SJSA1 (cell line): ENCODE data around the gene SLC25A18. TPM values are rescaled to one million over a fixed set of nuclear protein-coding genes. Genes with fewer than 3 reads are reported as not detected.
"Not testable (repeated sequence)": the region's sequence is repeated elsewhere in the genome, so short reads cannot be mapped to it uniquely, and the experiment has no call there.

Experiments
- DNase-seq, 2 experiments: peaks; one replicate each; pipeline ENCODE4 v3.0.0-alpha.2; 2015 to 2020; ENCODE audit warnings: low spot score in 2 of 2, low read depth in 1 of 2
- H3K27ac ChIP-seq: fragments of 250-450 bp; sonication (Bioruptor Pico); 2 replicates; pipeline ENCODE4 v1.5.1; 2020; ENCODE audit warnings: mild to moderate bottlenecking, moderate library complexity
- H3K27me3 ChIP-seq: fragments of 250-450 bp; sonication (Bioruptor Pico); replicated peaks from 2 replicates; pipeline ENCODE4 v1.5.1; 2020; ENCODE audit warnings: mild to moderate bottlenecking, moderate library complexity
- H3K36me3 ChIP-seq: fragments of 250-450 bp; sonication (Bioruptor Pico); 2 replicates; pipeline ENCODE4 v1.5.1; 2020; ENCODE audit warnings: mild to moderate bottlenecking
- H3K4me1 ChIP-seq: fragments of 250-450 bp; sonication (Bioruptor Pico); replicated peaks from 2 replicates; pipeline ENCODE4 v1.6.1; 2021; ENCODE audit warnings: mild to moderate bottlenecking
- H3K4me3 ChIP-seq: fragments of 250-450 bp; sonication (Bioruptor Pico); 2 replicates; pipeline ENCODE4 v1.5.1; 2020; ENCODE audit warnings: mild to moderate bottlenecking
- H3K9me3 ChIP-seq: fragments of 250-450 bp; sonication (Bioruptor Pico); replicated peaks from 2 replicates; pipeline ENCODE4 v1.5.1; 2020; ENCODE audit warnings: mild to moderate bottlenecking
- total RNA-seq: library from RNA; depleted of rRNA; stranded (reverse); fragments of >200 nt; shearing (Covaris generic); gene quantifications from 2 replicates; pipeline ENCODE4 v1.2.3, GENCODE V29; 2014

SLC25A18 gene
- total RNA-seq, 1 experiment from 2014 or later = not detected

GRCh38 chr22:17549183-17549582, 14.1 kb upstream of the SLC25A18 start:
- no peaks in the 10 kb centered on the region; the same call in 1 of the 2 replicates for H3K9me3 ChIP-seq
- H3K36me3 ChIP-seq = no peaks in the 10 kb centered on the region
- no peak overlapping the region for H3K4me3 ChIP-seq
- H3K4me1 ChIP-seq = no peaks in the 10 kb centered on the region
- DNase-seq = no peak
- no peak overlapping the region for H3K27ac ChIP-seq
- peaks cover 6% of the 10 kb centered on the region; the same call in 1 of the 2 replicates for H3K27me3 ChIP-seq

DNA sequence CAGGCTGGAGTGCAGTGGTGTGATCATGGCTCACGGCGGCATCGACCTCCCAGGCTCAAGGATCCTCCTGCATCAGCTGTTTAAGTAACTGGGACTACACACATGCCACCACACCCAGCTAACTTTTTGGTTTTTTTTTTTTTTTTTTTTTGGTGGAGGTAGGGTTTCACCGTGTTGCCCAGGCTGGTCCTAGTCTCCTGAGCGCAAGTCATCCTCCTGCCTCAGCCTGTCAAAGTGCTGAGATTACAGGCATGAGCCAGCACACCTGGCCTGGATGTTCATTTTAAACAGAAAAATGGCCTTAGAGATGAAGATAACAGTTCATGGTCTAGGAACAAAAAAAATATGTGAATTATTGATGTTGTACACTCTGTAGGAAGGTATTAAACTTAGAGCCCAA, 13.6 kb upstream of the SLC25A18 start:
- Histone ChIP-seq H3K36me3 (no peaks in the 10 kb centered on the region), H3K9me3 (no peaks in the 10 kb centered on the region; the same call in 1 of the 2 replicates), H3K4me1 (no peaks in the 10 kb centered on the region), H3K27me3 (peaks cover 11% of the 10 kb centered on the region; the same call in 1 of the 2 replicates), H3K4me3 (no peak overlapping the region), H3K27ac (no peak overlapping the region)
- no peak for DNase-seq

DNA sequence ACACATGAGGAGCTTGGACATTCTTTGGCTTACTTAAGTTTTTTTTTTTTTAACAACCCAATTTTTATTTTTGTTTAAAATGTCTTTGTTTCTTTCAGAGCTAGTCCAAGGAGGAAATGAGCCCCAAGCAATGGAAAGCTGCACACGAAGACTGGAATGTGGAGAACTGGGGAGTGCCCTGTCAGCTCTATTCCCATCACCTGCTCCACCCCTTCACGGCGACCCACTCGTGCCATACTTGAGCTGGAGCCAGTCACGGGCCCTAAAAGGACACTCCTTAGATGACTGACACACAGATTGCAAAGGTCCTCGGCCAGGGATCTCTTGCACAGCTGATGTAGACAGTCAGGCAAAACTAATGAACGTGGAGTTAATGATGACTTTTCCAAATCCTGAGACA, 10.6 kb upstream of the SLC25A18 start:
- no peak overlapping the region for H3K4me3 ChIP-seq
- no peak overlapping the region for H3K27ac ChIP-seq
- no peak for DNase-seq
- no peaks in the 10 kb centered on the region for H3K36me3 ChIP-seq
- no peaks in the 10 kb centered on the region; the same call in 1 of the 2 replicates for H3K9me3 ChIP-seq
- peaks cover 11% of the 10 kb centered on the region; the same call in 1 of the 2 replicates for H3K27me3 ChIP-seq
- no peaks in the 10 kb centered on the region for H3K4me1 ChIP-seq

DNA sequence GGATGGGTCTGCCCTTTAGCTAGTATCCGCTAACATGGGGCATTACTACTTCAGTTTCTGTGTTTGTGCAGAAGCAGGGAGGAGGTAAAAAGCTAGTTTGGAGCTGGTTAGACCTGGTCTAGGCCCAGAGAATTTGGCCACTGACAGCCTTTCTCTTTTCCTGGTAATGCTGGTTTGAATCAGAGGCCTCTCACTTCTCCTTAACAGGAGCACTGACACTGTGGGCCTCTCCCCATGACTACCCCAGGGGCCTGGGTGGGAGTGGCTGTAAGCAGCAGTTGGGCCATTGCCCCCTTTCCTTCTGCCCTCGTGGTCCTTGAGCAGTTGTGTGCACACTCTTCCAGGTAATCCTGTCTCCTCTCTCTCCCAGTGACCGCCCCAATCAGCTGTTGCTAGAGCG, 8.5 kb upstream of the SLC25A18 start:
- no peaks in the 10 kb centered on the region; the same call in 1 of the 2 replicates for H3K9me3 ChIP-seq
- peaks cover 25% of the 10 kb centered on the region for H3K27me3 ChIP-seq
- H3K4me3 ChIP-seq = no peak overlapping the region
- no peaks in the 10 kb centered on the region for H3K4me1 ChIP-seq
- DNase-seq = no peak
- no peak overlapping the region for H3K27ac ChIP-seq
- no peaks in the 10 kb centered on the region for H3K36me3 ChIP-seq

DNA sequence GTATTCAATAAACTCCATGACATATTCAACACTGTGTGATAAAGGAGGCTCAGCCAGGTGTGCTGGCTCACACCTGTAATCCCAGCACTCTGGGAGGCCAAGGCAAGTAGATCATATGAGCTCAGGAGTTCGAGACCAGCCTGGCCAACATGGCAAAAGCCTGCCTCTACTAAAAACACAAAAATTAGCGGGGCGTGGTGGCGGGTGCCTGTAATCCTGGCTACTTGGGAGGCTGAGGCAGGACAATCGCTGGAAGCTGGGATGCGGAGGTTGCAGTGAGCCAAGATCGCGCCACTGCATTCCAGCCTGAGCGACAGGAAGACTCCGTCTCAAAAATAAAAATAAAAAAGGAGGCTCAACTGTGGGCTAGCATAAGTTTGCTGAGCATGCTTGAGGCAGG, 4.1 kb upstream of the SLC25A18 start:
- DNase-seq = no peak
- H3K36me3 ChIP-seq = no peaks in the 10 kb centered on the region
- H3K27me3 ChIP-seq = peaks cover 19% of the 10 kb centered on the region; the same call in 1 of the 2 replicates
- no peaks in the 10 kb centered on the region for H3K4me1 ChIP-seq
- H3K9me3 ChIP-seq = no peaks in the 10 kb centered on the region
- H3K27ac ChIP-seq = no peak overlapping the region
- H3K4me3 ChIP-seq = no peak overlapping the region

- Histone ChIP-seq H3K9me3 (no peaks in the 10 kb centered on the region), H3K4me3 (no peak overlapping the region), H3K4me1 (no peaks in the 10 kb centered on the region), H3K27me3 (peaks cover 9% of the 10 kb centered on the region; the same call in 1 of the 2 replicates), H3K27ac (no peak overlapping the region), H3K36me3 (no peaks in the 10 kb centered on the region)
- no peak for DNase-seq
Measured at GRCh38 chr22:17563936-17564391, 666 bp downstream of the SLC25A18 start.

DNA sequence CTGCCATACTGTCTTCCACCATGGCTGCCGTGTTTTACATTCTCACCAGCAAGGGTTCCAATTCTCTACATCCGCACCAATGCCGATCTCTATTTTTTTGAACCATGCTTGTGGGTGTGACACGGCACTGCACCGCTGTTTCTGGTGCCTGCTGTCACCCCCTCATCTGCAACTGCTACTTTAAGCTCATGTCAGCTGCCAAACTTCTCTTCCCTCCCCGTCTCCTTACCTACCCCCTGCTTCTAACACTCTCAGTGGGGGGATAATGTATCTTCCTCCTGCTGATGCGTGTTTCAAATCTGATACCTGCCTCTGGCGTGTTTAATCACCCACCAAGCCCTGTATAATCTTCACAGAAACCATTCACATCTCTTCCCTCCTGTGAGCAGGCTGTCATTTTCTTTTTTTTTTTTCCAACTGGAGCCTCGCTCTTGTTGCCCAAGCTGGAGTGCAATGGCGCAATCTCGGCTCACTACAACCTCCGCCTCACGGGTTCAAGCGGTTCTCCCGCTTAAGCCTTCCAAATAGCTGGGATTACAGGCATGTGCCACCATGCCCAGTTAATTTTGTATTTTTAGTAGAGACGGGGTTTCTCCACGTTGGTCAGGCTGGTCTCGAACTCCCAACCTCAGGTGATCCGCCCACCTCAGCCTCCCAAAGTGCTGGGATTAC, 2.9 kb downstream of the SLC25A18 start:
- not testable (repeated sequence) for H3K27me3 ChIP-seq, H3K4me3 ChIP-seq, H3K27ac ChIP-seq, H3K36me3 ChIP-seq, DNase-seq, H3K4me1 ChIP-seq, H3K9me3 ChIP-seq

DNA sequence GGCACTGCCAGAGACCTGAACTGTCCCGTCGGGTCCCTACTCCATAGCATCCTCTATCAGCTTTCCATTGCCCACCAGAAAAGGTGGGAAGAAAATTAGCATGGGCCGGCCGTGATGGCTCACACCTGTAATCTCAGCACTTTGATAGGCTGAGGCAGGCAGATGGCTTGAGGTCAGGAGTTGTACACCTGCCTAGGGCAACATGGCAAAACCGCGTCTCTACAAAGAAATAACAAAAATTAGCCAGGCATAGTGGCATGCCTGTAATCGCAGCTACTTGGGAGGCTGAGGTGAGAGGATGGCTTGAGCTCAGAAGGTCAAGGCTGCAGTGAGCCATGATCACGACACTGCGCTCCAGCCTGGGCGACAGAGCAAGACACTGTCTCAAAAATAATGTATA, 3.5 kb downstream of the SLC25A18 start:
- Histone ChIP-seq H3K27ac (no peak overlapping the region), H3K36me3 (no peaks in the 10 kb centered on the region), H3K27me3 (no peaks in the 10 kb centered on the region), H3K9me3 (no peaks in the 10 kb centered on the region), H3K4me3 (no peak overlapping the region), H3K4me1 (peaks cover 8% of the 10 kb centered on the region; the same call in 1 of the 2 replicates)
- no peak for DNase-seq

- no peaks in the 10 kb centered on the region for H3K36me3 ChIP-seq
- no peak for DNase-seq
- H3K4me1 ChIP-seq = peaks cover 8% of the 10 kb centered on the region; the same call in 1 of the 2 replicates
- no peaks in the 10 kb centered on the region for H3K27me3 ChIP-seq
- no peak overlapping the region for H3K4me3 ChIP-seq
- H3K9me3 ChIP-seq = no peaks in the 10 kb centered on the region
- H3K27ac ChIP-seq = no peak overlapping the region
Measured at GRCh38 chr22:17569971-17570511, 6.7 kb downstream of the SLC25A18 start.

GRCh38 chr22:17570851-17571631, 7.7 kb downstream of the SLC25A18 start:
- Histone ChIP-seq H3K27ac (no peak overlapping the region), H3K27me3 (no peaks in the 10 kb centered on the region), H3K4me3 (no peak overlapping the region), H3K4me1 (peaks cover 8% of the 10 kb centered on the region; the same call in 1 of the 2 replicates), H3K9me3 (no peaks in the 10 kb centered on the region), H3K36me3 (no peaks in the 10 kb centered on the region)
- no peak for DNase-seq

DNA sequence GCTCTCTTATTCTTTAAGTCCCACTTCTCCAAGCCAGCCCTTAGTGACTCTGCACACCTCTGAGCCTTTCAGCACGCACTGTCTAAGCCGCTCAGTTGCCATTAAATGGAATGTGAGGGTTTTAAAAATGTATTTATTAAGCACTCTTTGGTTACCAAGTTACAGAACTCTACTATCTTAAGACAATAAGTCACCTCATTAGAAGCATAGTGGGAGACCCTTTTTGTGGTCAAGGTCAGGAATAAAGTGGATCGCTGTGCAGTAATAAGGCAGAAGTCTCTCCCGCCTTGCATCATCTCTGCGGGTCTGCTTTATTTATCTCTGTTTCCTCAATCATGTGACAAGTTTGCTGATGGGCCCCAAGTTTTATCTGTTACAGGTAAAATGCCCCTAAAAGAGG, 11.9 kb downstream of the SLC25A18 start:
- no peak for DNase-seq

GRCh38 chr22:17575681-17576080, 12.4 kb downstream of the SLC25A18 start:
- no peak for DNase-seq
- no peak overlapping the region for H3K27ac ChIP-seq
- no peaks in the 10 kb centered on the region for H3K36me3 ChIP-seq
- H3K4me1 ChIP-seq = peaks cover 11% of the 10 kb centered on the region
- no peaks in the 10 kb centered on the region for H3K9me3 ChIP-seq
- no peaks in the 10 kb centered on the region for H3K27me3 ChIP-seq
- H3K4me3 ChIP-seq = no peak overlapping the region

More for the DNA sequence above, 11.9 kb downstream of the SLC25A18 start:
- Histone ChIP-seq H3K9me3 (no peaks in the 10 kb centered on the region), H3K4me3 (no peak overlapping the region), H3K36me3 (no peaks in the 10 kb centered on the region), H3K4me1 (peaks cover 8% of the 10 kb centered on the region), H3K27ac (no peak overlapping the region), H3K27me3 (no peaks in the 10 kb centered on the region)

- DNase-seq = peak in 1 of 2 experiments; percentile 19
- H3K36me3 ChIP-seq = no peaks in the 10 kb centered on the region
- peaks cover 6% of the 10 kb centered on the region for H3K4me1 ChIP-seq
- H3K27me3 ChIP-seq = no peaks in the 10 kb centered on the region
- no peak overlapping the region for H3K27ac ChIP-seq
- H3K9me3 ChIP-seq = no peaks in the 10 kb centered on the region
- H3K4me3 ChIP-seq = no peak overlapping the region
Measured at GRCh38 chr22:17576470-17576869, 13.2 kb downstream of the SLC25A18 start.
